Endodermal cell (in vitro differentiated cells): ENCODE data around the gene NCOR1. TPM values are rescaled to one million over a fixed set of nuclear protein-coding genes. Genes with fewer than 3 reads are reported as not detected.
"Not testable (repeated sequence)": the region's sequence is repeated elsewhere in the genome, so short reads cannot be mapped to it uniquely, and the experiment has no call there.

Experiments used
- DNase-seq: peaks from one replicate; pipeline ENCODE4 v3.0.0-alpha.2; 2017
- H3K27ac ChIP-seq: 2 replicates; pipeline ENCODE4 v1.5.1; 2013; ENCODE audit warnings: mild to moderate bottlenecking, low read depth, low read length, moderate library complexity
- H3K27me3 ChIP-seq: 2 replicates; pipeline ENCODE4 v1.6.1; 2013; ENCODE audit warnings: mild to moderate bottlenecking, low read length, moderate library complexity; ENCODE audit not compliant: insufficient read depth, control insufficient read depth, poor library complexity, severe bottlenecking
- H3K36me3 ChIP-seq: 2 replicates; pipeline ENCODE4 v1.7.0; 2013; ENCODE audit warnings: mild to moderate bottlenecking, low read length, moderate library complexity; ENCODE audit not compliant: control insufficient read depth, insufficient read depth
- H3K4me1 ChIP-seq: one replicate; pipeline ENCODE4 v1.7.0; 2013; ENCODE audit warnings: low read length; ENCODE audit not compliant: control insufficient read depth, insufficient read depth
- H3K4me3 ChIP-seq: 2 replicates; pipeline ENCODE4 v1.5.1; 2013; ENCODE audit warnings: mild to moderate bottlenecking, low read length, moderate library complexity
- H3K9ac ChIP-seq: 2 replicates; pipeline ENCODE4 v1.6.1; 2013; ENCODE audit warnings: mild to moderate bottlenecking, low read length, moderate library complexity; ENCODE audit not compliant: poor library complexity, severe bottlenecking; ENCODE audit errors: extremely low read depth
- H3K9me3 ChIP-seq: 2 replicates; pipeline ENCODE4 v1.6.1; 2013; ENCODE audit warnings: mild to moderate bottlenecking, low read length, moderate library complexity; ENCODE audit not compliant: control insufficient read depth
- H3K27ac Mint-ChIP-seq: 2 replicates; pipeline ENCODE4 v1.8.0; 2020; ENCODE audit warnings: mixed read lengths
- H3K27me3 Mint-ChIP-seq: 2 replicates; pipeline ENCODE4 v1.8.0; 2021; ENCODE audit warnings: mild to moderate bottlenecking, mixed read lengths; ENCODE audit not compliant: insufficient read depth
- H3K36me3 Mint-ChIP-seq: 2 replicates; pipeline ENCODE4 v1.8.0; 2020; ENCODE audit warnings: low read depth, mixed read lengths
- H3K4me1 Mint-ChIP-seq: 2 replicates; pipeline ENCODE4 v1.8.0; 2020; ENCODE audit warnings: mixed read lengths
- H3K4me3 Mint-ChIP-seq: 2 replicates; pipeline ENCODE4 v1.8.0; 2020; ENCODE audit warnings: mild to moderate bottlenecking, moderate library complexity, mixed read lengths
- H3K9me3 Mint-ChIP-seq: 2 replicates; pipeline ENCODE4 v1.8.0; 2020; ENCODE audit warnings: mild to moderate bottlenecking, mixed read lengths
- WGBS, 2 experiments: methylation state at CpG; one replicate each; pipeline versions ENCODE4 v1.1.5 to v1.1.7; 2013; ENCODE audit warnings: missing lambda C conversion rate in 2 of 2, mixed read lengths in 1 of 2; ENCODE audit not compliant: insufficient coverage in 1 of 2, insufficient read length in 1 of 2; 5-methylcytosine and 5-hydroxymethylcytosine counted together
- total RNA-seq, 2 donors: library from RNA; stranded (reverse); fragmentation: NEBNext Ultra II Directional in 1 of 2; extraction: Animal tissue kit (Norgen Biotek cat#: 25700) in 1 of 2; gene quantifications; 2 replicates in 1 of 2; 3 replicates in 1 of 2; pipeline ENCODE4 v1.2.1, GENCODE V29; 2021
- TF ChIP-seq, protein P1 (sequence below): fragments of 200-600 bp; sonication (generic); conservative IDR thresholded peaks from 2 replicates; pipeline ENCODE4 v1.5.0; 2021; ENCODE audit warnings: antibody characterized with exemption, mild to moderate bottlenecking

Gene NCOR1
- total RNA-seq, 2 donors from 2014 or later = 112 to 141 TPM

DNA sequence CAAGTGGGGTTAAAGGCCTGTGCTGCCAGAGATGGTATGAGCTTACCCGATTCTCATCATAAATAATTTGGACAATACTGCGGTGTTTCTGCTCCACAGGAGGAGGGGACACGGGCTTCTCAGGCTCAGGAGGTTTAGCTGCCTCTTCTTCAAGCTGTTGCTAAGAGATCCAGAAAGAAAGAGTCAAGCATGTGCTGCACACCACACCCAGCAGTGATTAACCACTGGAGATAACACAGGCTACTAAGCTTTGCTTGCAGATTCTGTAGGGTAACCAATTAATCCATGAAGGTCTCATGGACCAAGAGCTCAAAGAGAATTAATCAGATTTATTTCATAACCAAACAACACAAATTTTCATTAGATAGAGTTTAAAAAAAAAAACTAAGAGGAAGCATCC lies 56.6 kb downstream of the NCOR1 start:
- Histone ChIP-seq H3K27me3 (no peaks in the 10 kb centered on the region), H3K9me3 (no peaks in the 10 kb centered on the region), H3K27ac (no peak overlapping the region), H3K4me1 (no peaks in the 10 kb centered on the region), H3K4me3 (no peak overlapping the region), H3K36me3 (peaks cover 54% of the 10 kb centered on the region), H3K9ac (no peak overlapping the region)
- Mint-ChIP-seq H3K27ac (no peak overlapping the region), H3K4me3 (no peak overlapping the region), H3K36me3 (peaks cover 52% of the 10 kb centered on the region), H3K9me3 (no peaks in the 10 kb centered on the region), H3K27me3 (no peaks in the 10 kb centered on the region), H3K4me1 (no peaks in the 10 kb centered on the region)
- 90 to 92% methylated on average over 2 to 3 of the region's 3 CpGs for WGBS, 2 experiments
- TF ChIP-seq, protein P1, sequence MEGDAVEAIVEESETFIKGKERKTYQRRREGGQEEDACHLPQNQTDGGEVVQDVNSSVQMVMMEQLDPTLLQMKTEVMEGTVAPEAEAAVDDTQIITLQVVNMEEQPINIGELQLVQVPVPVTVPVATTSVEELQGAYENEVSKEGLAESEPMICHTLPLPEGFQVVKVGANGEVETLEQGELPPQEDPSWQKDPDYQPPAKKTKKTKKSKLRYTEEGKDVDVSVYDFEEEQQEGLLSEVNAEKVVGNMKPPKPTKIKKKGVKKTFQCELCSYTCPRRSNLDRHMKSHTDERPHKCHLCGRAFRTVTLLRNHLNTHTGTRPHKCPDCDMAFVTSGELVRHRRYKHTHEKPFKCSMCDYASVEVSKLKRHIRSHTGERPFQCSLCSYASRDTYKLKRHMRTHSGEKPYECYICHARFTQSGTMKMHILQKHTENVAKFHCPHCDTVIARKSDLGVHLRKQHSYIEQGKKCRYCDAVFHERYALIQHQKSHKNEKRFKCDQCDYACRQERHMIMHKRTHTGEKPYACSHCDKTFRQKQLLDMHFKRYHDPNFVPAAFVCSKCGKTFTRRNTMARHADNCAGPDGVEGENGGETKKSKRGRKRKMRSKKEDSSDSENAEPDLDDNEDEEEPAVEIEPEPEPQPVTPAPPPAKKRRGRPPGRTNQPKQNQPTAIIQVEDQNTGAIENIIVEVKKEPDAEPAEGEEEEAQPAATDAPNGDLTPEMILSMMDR = no peak
- DNase-seq = no peak

DNA sequence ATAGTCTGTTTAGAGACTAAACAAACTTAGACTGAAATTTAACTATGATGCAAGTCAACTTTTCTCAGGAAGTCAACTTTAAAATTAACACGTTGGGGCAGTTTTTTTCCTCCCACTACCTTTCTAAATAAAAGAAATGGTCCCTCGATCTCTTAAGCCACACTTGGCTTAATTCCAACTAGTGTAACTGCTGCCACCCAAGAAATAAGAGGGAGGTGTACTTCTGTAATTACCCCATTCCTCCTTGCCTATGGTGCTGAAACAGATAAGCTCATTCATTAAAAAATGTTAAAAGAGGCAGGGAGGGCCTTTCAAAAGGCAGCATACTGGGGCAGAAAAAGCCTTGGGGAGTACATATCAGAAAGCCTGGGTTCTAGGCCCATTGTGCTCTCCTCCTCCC lies 59.8 kb downstream of the NCOR1 start:
- Histone ChIP-seq H3K36me3 (peaks cover 73% of the 10 kb centered on the region), H3K9ac (no peak overlapping the region), H3K27ac (no peak overlapping the region), H3K27me3 (no peaks in the 10 kb centered on the region), H3K4me1 (no peaks in the 10 kb centered on the region), H3K9me3 (peaks cover 5% of the 10 kb centered on the region), H3K4me3 (no peak overlapping the region)
- Mint-ChIP-seq H3K4me1 (no peaks in the 10 kb centered on the region), H3K27ac (no peak overlapping the region), H3K36me3 (peaks cover 66% of the 10 kb centered on the region), H3K27me3 (no peaks in the 10 kb centered on the region), H3K9me3 (peaks cover 5% of the 10 kb centered on the region), H3K4me3 (no peak overlapping the region)
- DNase-seq = no peak
- TF ChIP-seq, protein P1 = no peak
- WGBS, 2 experiments = 90% methylated on average over 2 of the region's 2 CpGs; no CpG with 5 or more reads in 1 of the 2 experiments

DNA sequence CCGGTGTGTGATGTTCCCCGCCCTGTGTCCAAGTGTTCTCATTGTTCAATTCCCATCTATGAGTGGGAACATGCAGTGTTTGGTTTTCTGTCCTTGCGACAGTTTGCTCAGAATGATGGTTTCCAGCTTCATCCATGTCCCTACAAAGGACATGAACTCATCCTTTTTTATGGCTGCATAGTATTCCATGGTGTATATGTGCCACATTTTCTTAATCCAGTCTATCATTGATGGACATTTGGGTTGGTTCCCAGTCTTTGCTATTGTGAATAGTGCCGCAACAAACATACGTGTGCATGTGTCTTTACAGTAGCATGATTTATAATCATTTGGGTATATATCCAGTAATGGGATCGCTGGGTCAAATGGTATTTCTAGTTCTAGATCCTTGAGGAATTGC lies 63.0 kb downstream of the NCOR1 start:
- H3K9ac ChIP-seq, H3K27ac ChIP-seq, H3K4me3 ChIP-seq, H3K4me1 ChIP-seq, H3K27ac Mint-ChIP-seq, H3K4me3 Mint-ChIP-seq, H3K9me3 ChIP-seq, H3K27me3 ChIP-seq, H3K9me3 Mint-ChIP-seq, H3K27me3 Mint-ChIP-seq, DNase-seq, H3K4me1 Mint-ChIP-seq: not testable (repeated sequence)
- peaks cover 80% of the 10 kb centered on the region for H3K36me3 Mint-ChIP-seq
- WGBS, 2 experiments = 87% methylated on average over 3 of the region's 6 CpGs; no CpG with 5 or more reads in 1 of the 2 experiments
- H3K36me3 ChIP-seq = peaks cover 84% of the 10 kb centered on the region

DNA sequence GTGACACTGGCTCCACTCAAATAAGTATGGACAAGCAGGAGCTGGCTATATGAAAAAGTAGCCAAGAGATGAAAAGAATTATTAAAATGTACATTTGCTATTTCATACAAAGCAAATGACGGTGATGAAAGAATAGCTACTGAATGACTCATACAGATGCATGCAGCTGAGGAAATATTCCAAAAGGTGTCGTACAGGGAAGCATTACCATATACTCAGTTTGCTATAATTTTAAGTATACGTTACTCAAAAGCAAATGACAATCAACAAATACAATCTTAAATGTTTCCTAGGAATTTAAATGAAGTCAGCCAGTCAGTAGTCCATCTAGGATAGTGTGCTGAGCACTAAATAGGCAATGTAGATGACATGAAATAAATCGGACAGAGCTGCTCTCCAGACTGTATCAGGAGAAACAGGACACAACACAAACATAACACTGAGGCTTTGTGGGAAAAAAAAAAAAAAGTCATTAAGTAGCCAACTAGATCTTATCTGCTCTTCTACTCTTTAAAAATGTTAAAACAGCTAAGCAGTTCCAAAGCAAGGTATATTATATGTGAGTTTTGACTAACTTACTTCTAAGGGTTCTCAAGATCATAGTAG lies 65.0 kb downstream of the NCOR1 start:
- TF ChIP-seq, protein P1 = no peak
- Histone ChIP-seq H3K27me3 (no peaks in the 10 kb centered on the region), H3K9ac (no peak overlapping the region), H3K36me3 (peaks cover 77% of the 10 kb centered on the region), H3K27ac (no peak overlapping the region), H3K9me3 (peaks cover 13% of the 10 kb centered on the region), H3K4me1 (no peaks in the 10 kb centered on the region), H3K4me3 (no peak overlapping the region)
- no peak for DNase-seq
- Mint-ChIP-seq H3K27ac (no peak overlapping the region), H3K36me3 (peaks cover 80% of the 10 kb centered on the region), H3K4me1 (no peaks in the 10 kb centered on the region), H3K27me3 (no peaks in the 10 kb centered on the region), H3K9me3 (peaks cover 10% of the 10 kb centered on the region), H3K4me3 (no peak overlapping the region)
- 92 to 97% methylated on average over 3 to 4 of the region's 4 CpGs for WGBS, 2 experiments
